Spleen (tissue), 11 donors: ENCODE data around the gene KCNJ14. TPM values are rescaled to one million over a fixed set of nuclear protein-coding genes. Genes with fewer than 3 reads are reported as not detected.
A peak's percentile ranks its signal among the peaks of the same experiment; 100 is the strongest.

Experiments used
- DNase-seq: peaks from one replicate; pipeline ENCODE4 v3.0.0-alpha.2; 2020
- H3K27ac ChIP-seq, 8 donors: fragments of 200-600 bp; sonication (generic) in 7 of 8; 1 replicate in 4 of 8; 2 replicates in 4 of 8; pipeline versions ENCODE4 v1.5.0 to v1.8.0; 2016 to 2021; ENCODE audit warnings: inconsistent platforms in 4 of 8, mild to moderate bottlenecking in 4 of 8, moderate library complexity in 1 of 8
- H3K27me3 ChIP-seq, 7 donors: fragments of 200-600 bp; sonication (generic) in 6 of 7; replicated peaks in 1 of 7; 1 replicate in 4 of 7; 2 replicates in 3 of 7; pipeline versions ENCODE4 v1.5.0 to v1.8.0; 2016 to 2021; ENCODE audit warnings: inconsistent platforms in 3 of 7, mild to moderate bottlenecking in 1 of 7
- H3K36me3 ChIP-seq, 6 donors: fragments of 200-600 bp; sonication (generic) in 5 of 6; 1 replicate in 4 of 6; 2 replicates in 2 of 6; pipeline versions ENCODE4 v1.5.0 to v1.8.0; 2016 to 2021; ENCODE audit warnings: inconsistent platforms in 2 of 6
- H3K4me1 ChIP-seq, 6 donors: fragments of 200-600 bp; sonication (generic) in 5 of 6; 1 replicate in 3 of 6; 2 replicates in 3 of 6; pipeline versions ENCODE4 v1.5.0 to v1.8.0; 2016 to 2021; ENCODE audit warnings: inconsistent platforms in 3 of 6
- H3K4me3 ChIP-seq, 8 donors: fragments of 200-600 bp; sonication (generic) in 7 of 8; 1 replicate in 4 of 8; 2 replicates in 4 of 8; pipeline versions ENCODE4 v1.5.0 to v1.8.0; 2016 to 2021; ENCODE audit warnings: inconsistent platforms in 4 of 8, mild to moderate bottlenecking in 4 of 8, moderate library complexity in 2 of 8
- H3K9me3 ChIP-seq, 8 donors: fragments of 200-600 bp; sonication (generic) in 7 of 8; 1 replicate in 4 of 8; 2 replicates in 4 of 8; pipeline versions ENCODE4 v1.5.0 to v1.8.0; 2016 to 2021; ENCODE audit warnings: inconsistent platforms in 4 of 8
- CTCF ChIP-seq, 11 experiments: fragments of 200-600 bp in 7 of 11; fragments of 450-650 bp in 4 of 11; sonication (generic) in 4 of 11; IDR thresholded peaks in 8 of 11; conservative IDR thresholded peaks in 3 of 11; 1 replicate in 7 of 11; 2 replicates in 4 of 11; pipeline versions ENCODE4 v1.4.0 to v1.8.0; 2016 to 2021; ENCODE audit warnings: antibody characterized with exemption in 11 of 11, inconsistent platforms in 4 of 11, mild to moderate bottlenecking in 1 of 11
- POLR2A ChIP-seq, 3 donors: fragments of 450-650 bp; IDR thresholded peaks; one replicate each; pipeline ENCODE4 v1.5.1; 2017; ENCODE audit warnings: antibody characterized with exemption in 3 of 3, mild to moderate bottlenecking in 1 of 3
- POLR2AphosphoS5 ChIP-seq, 3 donors: sonication (generic); formaldehyde crosslinking; IDR thresholded peaks; one replicate each; pipeline ENCODE4 v1.5.1; 2017; ENCODE audit warnings: antibody characterized with exemption in 3 of 3
- WGBS, 5 donors: extraction: QIAGEN DNeasy Blood & Tissue Kit in 3 of 5; methylation state at CpG; one replicate each; pipeline versions ENCODE4 v1.1.5 to v1.1.7; 2013 to 2018; 5-methylcytosine and 5-hydroxymethylcytosine counted together
- intact Hi-C: fragments of 100-400 bp; cut with DNase I; formaldehyde crosslinking; loops from one replicate; pipeline ENCODE4 v1.15.0; 2023; ENCODE audit warnings: low total_unique reads
- polyA plus RNA-seq, 3 donors: library from polyadenylated mRNA; stranded (reverse); fragments of 200-250 nt; gene quantifications; one replicate each; pipeline ENCODE4 v1.2.1, GENCODE V29; 2013
- total RNA-seq, 7 donors: library from RNA; depleted of rRNA in 3 of 7; stranded (reverse); fragments of >200 nt in 3 of 7; fragmentation: NEBNext Ultra II Directional in 4 of 7; extraction: Animal tissue kit (Norgen Biotek cat#: 25700) in 4 of 7; gene quantifications; one replicate each; pipeline versions ENCODE4 v1.1.0 to v1.2.1, GENCODE V29; 2016 to 2021
- donor health status: healthy with polysubstance abuse.
- donor health status: DM: no; HTN: no; CAD: no; lungs with moderate emphysema.
- donor health status: DM: no; HTN: no; CAD: no.
- donor health status: Bipolar disorder and iron deficiency.
- donor health status: healthy.
- donor health status: DM: no; HTN: no; CAD: no.
- donor health status: DM: yes; HTN: yes; CAD: no.

Gene KCNJ14
- total and polyA plus RNA-seq, 10 donors = 0.26 to 1.4 (median 0.74) TPM

DNA sequence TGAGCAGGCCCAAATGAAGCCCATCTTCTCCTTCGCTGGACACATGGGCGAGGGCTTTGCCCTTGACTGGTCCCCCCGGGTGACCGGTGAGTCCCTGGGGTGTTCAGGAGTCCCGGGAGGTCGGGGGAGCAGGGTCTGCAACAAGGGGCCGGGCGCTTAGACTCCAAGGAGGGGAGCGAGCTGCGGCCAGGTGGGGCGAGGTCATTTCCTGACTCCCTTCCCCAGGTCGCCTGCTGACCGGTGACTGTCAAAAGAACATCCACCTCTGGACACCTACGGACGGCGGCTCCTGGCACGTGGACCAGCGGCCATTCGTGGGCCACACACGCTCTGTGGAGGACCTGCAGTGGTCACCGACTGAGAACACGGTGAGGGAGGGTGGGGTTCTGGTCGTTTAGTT, 4.9 kb upstream of the KCNJ14 start:
- WGBS, 5 donors = 93 to 96% (median 94%) methylated on average over 23 of the region's 23 CpGs
- TF ChIP-seq POLR2AphosphoS5 (IDR thresholded peaks at IDR 0.05) (no peak), CTCF (IDR thresholded peaks at IDR 0.05 in 8 of 11, conservative IDR thresholded peaks at IDR 0.05 in 3 of 11) (no peak), POLR2A (IDR thresholded peaks at IDR 0.05) (no peak)
- Histone ChIP-seq H3K9me3 (no peaks in the 10 kb centered on the region), H3K4me1 (peaks cover 0 to 27% (median 14%) of the 10 kb centered on the region in 6 donors), H3K27me3 (no peaks in the 10 kb centered on the region), H3K4me3 (no peak overlapping the region), H3K27ac (no peak overlapping the region), H3K36me3 (peaks cover 8 to 90% (median 79%) of the 10 kb centered on the region in 6 donors)
- intact Hi-C loops = no loop called here
- DNase-seq = no peak

GRCh38 chr19:48450863-48451262, 4.5 kb upstream of the KCNJ14 start:
- Histone ChIP-seq H3K9me3 (no peaks in the 10 kb centered on the region), H3K4me1 (peaks cover 0 to 27% (median 13%) of the 10 kb centered on the region in 6 donors), H3K36me3 (peaks cover 8 to 94% (median 83%) of the 10 kb centered on the region in 6 donors), H3K4me3 (no peak overlapping the region), H3K27me3 (no peaks in the 10 kb centered on the region), H3K27ac (no peak overlapping the region)
- intact Hi-C loops = no loop called here
- no peak for TF ChIP-seq CTCF (IDR thresholded peaks at IDR 0.05 in 8 of 11, conservative IDR thresholded peaks at IDR 0.05 in 3 of 11)
- no peak for TF ChIP-seq POLR2AphosphoS5 (IDR thresholded peaks at IDR 0.05)
- TF ChIP-seq POLR2A (IDR thresholded peaks at IDR 0.05) = no peak
- WGBS, 5 donors = 87 to 97% (median 96%) methylated on average over 9 to 15 of the region's 15 CpGs
- DNase-seq = no peak

DNA sequence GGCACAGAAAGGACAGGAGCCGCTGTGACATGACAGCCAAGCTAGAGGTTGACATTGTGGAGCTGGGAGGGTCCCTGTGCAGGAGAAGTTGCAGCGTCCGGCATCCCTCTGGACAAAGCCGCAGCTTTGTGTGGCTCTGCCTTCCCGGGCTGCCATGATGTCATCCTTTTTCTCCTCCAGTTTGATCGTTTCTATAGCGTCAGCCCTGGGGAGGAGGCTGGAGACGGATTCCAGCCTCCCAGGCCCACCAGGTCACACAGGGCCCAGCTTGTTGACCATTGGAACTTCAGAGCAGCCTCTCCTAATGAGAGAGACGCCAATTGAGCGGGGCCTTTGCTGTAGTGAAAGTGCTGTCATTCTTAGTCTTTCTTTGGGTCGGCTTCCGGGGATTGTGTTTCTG, 3.8 kb upstream of the KCNJ14 start:
- Histone ChIP-seq H3K4me1 (peaks cover 0 to 19% (median 6%) of the 10 kb centered on the region in 6 donors), H3K4me3 (no peak overlapping the region), H3K27ac (no peak overlapping the region), H3K27me3 (no peaks in the 10 kb centered on the region), H3K9me3 (no peaks in the 10 kb centered on the region), H3K36me3 (peaks cover 8 to 100% (median 90%) of the 10 kb centered on the region in 6 donors)
- TF ChIP-seq POLR2A (IDR thresholded peaks at IDR 0.05) = no peak
- TF ChIP-seq CTCF (IDR thresholded peaks at IDR 0.05 in 8 of 11, conservative IDR thresholded peaks at IDR 0.05 in 3 of 11) = no peak
- no peak for TF ChIP-seq POLR2AphosphoS5 (IDR thresholded peaks at IDR 0.05)
- intact Hi-C loops = no loop called here
- WGBS, 5 donors = 92 to 94% (median 93%) methylated on average over 12 of the region's 12 CpGs
- DNase-seq = no peak

- Histone ChIP-seq H3K9me3 (no peaks in the 10 kb centered on the region), H3K27ac (no peak overlapping the region), H3K4me1 (peaks cover 0 to 10% (median 1%) of the 10 kb centered on the region in 6 donors), H3K36me3 (peaks cover 8 to 100% (median 88%) of the 10 kb centered on the region in 6 donors), H3K27me3 (no peaks in the 10 kb centered on the region), H3K4me3 (no peak overlapping the region)
- intact Hi-C loops = no loop called here
- TF ChIP-seq POLR2AphosphoS5 (IDR thresholded peaks at IDR 0.05) (peak in 1 of 3 donors; percentile 34), CTCF (IDR thresholded peaks at IDR 0.05 in 8 of 11, conservative IDR thresholded peaks at IDR 0.05 in 3 of 11) (no peak)
- WGBS, 5 donors = 90 to 95% (median 92%) methylated on average over 20 to 33 of the region's 33 CpGs
- DNase-seq = no peak
These were observed 2.8 kb upstream of the KCNJ14 start for GRCh38 chr19:48452289-48453190.
